GM23248 (cell line): ENCODE results near the gene CHST9. TPM values are rescaled to one million over a fixed set of nuclear protein-coding genes. Genes with fewer than 3 reads are reported as not detected.

Experiments used
- DNase-seq: peaks from one replicate; pipeline ENCODE4 v3.0.0-alpha.2; 2015
- H2AFZ ChIP-seq: fragments of 200-600 bp; sonication (generic); 2 replicates; pipeline ENCODE4 v1.6.1; 2016; ENCODE audit warnings: antibody characterized with exemption
- H3F3A ChIP-seq: fragments of 200-600 bp; sonication (generic); 2 replicates; pipeline ENCODE4 v1.6.1; 2016; ENCODE audit warnings: mild to moderate bottlenecking, antibody characterized with exemption, mixed run types; ENCODE audit not compliant: insufficient read depth
- H3K27ac ChIP-seq: fragments of 200-600 bp; sonication (generic); 2 replicates; pipeline ENCODE4 v1.5.1; 2016; ENCODE audit warnings: mild to moderate bottlenecking
- H3K27me3 ChIP-seq: fragments of 200-600 bp; sonication (generic); replicated peaks from 2 replicates; pipeline ENCODE4 v1.6.1; 2016; ENCODE audit warnings: mild to moderate bottlenecking; ENCODE audit not compliant: insufficient read depth
- H3K36me3 ChIP-seq: fragments of 200-600 bp; sonication (generic); 2 replicates; pipeline ENCODE4 v1.6.1; 2016; ENCODE audit warnings: low read depth, mild to moderate bottlenecking
- H3K4me1 ChIP-seq: fragments of 200-600 bp; sonication (generic); 2 replicates; pipeline ENCODE4 v1.6.1; 2016; ENCODE audit warnings: mild to moderate bottlenecking; ENCODE audit not compliant: insufficient read depth
- H3K4me2 ChIP-seq: fragments of 200-600 bp; sonication (generic); one replicate; pipeline ENCODE4 v1.6.1; 2016; ENCODE audit warnings: mild to moderate bottlenecking; ENCODE audit not compliant: unreplicated experiment
- H3K4me3 ChIP-seq: fragments of 200-600 bp; sonication (generic); 2 replicates; pipeline ENCODE4 v1.5.1; 2016; ENCODE audit warnings: mild to moderate bottlenecking
- H3K79me2 ChIP-seq: fragments of 200-600 bp; sonication (generic); 2 replicates; pipeline ENCODE4 v1.6.1; 2016; ENCODE audit warnings: mild to moderate bottlenecking; ENCODE audit not compliant: insufficient read depth
- H3K9ac ChIP-seq: fragments of 200-600 bp; sonication (generic); 2 replicates; pipeline ENCODE4 v1.6.1; 2016; ENCODE audit warnings: mild to moderate bottlenecking
- H3K9me2 ChIP-seq: fragments of 200-600 bp; sonication (generic); 2 replicates; pipeline ENCODE4 v1.6.1; 2016; ENCODE audit warnings: mixed run types, mild to moderate bottlenecking, moderate library complexity; ENCODE audit not compliant: insufficient read depth
- H3K9me3 ChIP-seq: fragments of 200-600 bp; sonication (generic); one replicate; pipeline ENCODE4 v1.6.1; 2017; ENCODE audit warnings: low read depth
- H4K20me1 ChIP-seq: fragments of 200-600 bp; sonication (generic); 2 replicates; pipeline ENCODE4 v1.6.0; 2016; ENCODE audit not compliant: insufficient read depth
- EZH2 ChIP-seq: fragments of 200-600 bp; sonication (generic); IDR thresholded peaks from 2 replicates; pipeline ENCODE4 v1.6.1; 2018; ENCODE audit warnings: antibody characterized with exemption, mild to moderate bottlenecking; ENCODE audit not compliant: insufficient read depth, poor library complexity, severe bottlenecking
- EZH2phosphoT487 ChIP-seq: fragments of 200-600 bp; sonication (generic); IDR thresholded peaks from 2 replicates; pipeline ENCODE4 v1.6.1; 2018; ENCODE audit warnings: antibody characterized with exemption, moderate library complexity, mild to moderate bottlenecking, low read depth; ENCODE audit not compliant: insufficient read depth
- WGBS, 2 experiments: methylation state at CpG; one replicate each; pipeline ENCODE4 v1.1.6; 2015 to 2017; ENCODE audit warnings: low lambda C conversion rate in 2 of 2, low coverage in 1 of 2; ENCODE audit errors: missing lambda C conversion rate in 2 of 2; 5-methylcytosine and 5-hydroxymethylcytosine counted together
- in situ Hi-C: fragments of 300-500 bp; cut with MboI; formaldehyde crosslinking; loops from 2 replicates; pipeline ENCODE4 v1.15.0; 2020
- polyA plus RNA-seq: library from polyadenylated mRNA; unstranded; fragments of >200 nt; fragmentation: Nextera tagmentation; extraction: Ambion mirVana; gene quantifications from 2 replicates; pipeline ENCODE4 v1.2.1, GENCODE V29; 2016
- total RNA-seq: library from RNA; depleted of rRNA; stranded (reverse); fragments of >200 nt; shearing (Covaris generic); gene quantifications from 2 replicates; pipeline ENCODE4 v1.2.3, GENCODE V29; 2014

The CHST9 gene
- total and polyA plus RNA-seq, 2 experiments from 2014 or later = not detected

GRCh38 chr18:26960911-26961310 lies 224.2 kb downstream of the CHST9 start:
- Histone ChIP-seq H4K20me1 (no peaks in the 10 kb centered on the region), H3K4me1 (no peaks in the 10 kb centered on the region), H3F3A (no peaks in the 10 kb centered on the region), H3K4me2 (no peak overlapping the region), H3K4me3 (no peak overlapping the region), H3K36me3 (no peaks in the 10 kb centered on the region), H3K9me3 (no peaks in the 10 kb centered on the region), H2AFZ (no peak overlapping the region), H3K79me2 (no peaks in the 10 kb centered on the region), H3K9me2 (no peaks in the 10 kb centered on the region), H3K27ac (no peak overlapping the region), H3K27me3 (no peaks in the 10 kb centered on the region), H3K9ac (no peak overlapping the region)
- peak; percentile 13 for DNase-seq
- TF ChIP-seq EZH2phosphoT487 = no peak
- TF ChIP-seq EZH2 = no peak
- WGBS, 2 experiments = 29 to 34% methylated on average over 4 of the region's 4 CpGs
- in situ Hi-C loops = no loop called here

GRCh38 chr18:26956863-26957262 lies 228.2 kb downstream of the CHST9 start:
- 17 to 19% methylated on average over 4 of the region's 4 CpGs for WGBS, 2 experiments
- H3K4me1 ChIP-seq = no peaks in the 10 kb centered on the region

GRCh38 chr18:26948703-26949102 lies 236.4 kb downstream of the CHST9 start:
- Histone ChIP-seq H3K9me3 (no peaks in the 10 kb centered on the region), H3K4me1 (no peaks in the 10 kb centered on the region), H3K36me3 (no peaks in the 10 kb centered on the region), H3K27me3 (no peaks in the 10 kb centered on the region), H3K4me2 (no peak overlapping the region), H3K27ac (no peak overlapping the region), H3K4me3 (no peak overlapping the region), H3F3A (no peaks in the 10 kb centered on the region), H3K79me2 (no peaks in the 10 kb centered on the region), H4K20me1 (no peaks in the 10 kb centered on the region), H3K9ac (no peak overlapping the region), H2AFZ (no peak overlapping the region), H3K9me2 (no peaks in the 10 kb centered on the region)
- in situ Hi-C loops = no loop called here
- 67 to 70% methylated on average over 4 of the region's 4 CpGs for WGBS, 2 experiments
- no peak for TF ChIP-seq EZH2phosphoT487
- TF ChIP-seq EZH2 = no peak
- DNase-seq = no peak

More at GRCh38 chr18:26956863-26957262, 228.2 kb downstream of the CHST9 start:
- no peaks in the 10 kb centered on the region for H3K36me3 ChIP-seq
- TF ChIP-seq EZH2phosphoT487 (no peak), EZH2 (no peak)
- H3K9ac ChIP-seq = no peak overlapping the region
- in situ Hi-C loops = no loop called here
- no peak overlapping the region for H3K27ac ChIP-seq
- H3K4me2 ChIP-seq = no peak overlapping the region
- DNase-seq = no peak
- no peaks in the 10 kb centered on the region for H3K27me3 ChIP-seq
- no peak overlapping the region for H3K4me3 ChIP-seq
- no peak overlapping the region for H2AFZ ChIP-seq
- no peaks in the 10 kb centered on the region for H3K9me3 ChIP-seq
- no peaks in the 10 kb centered on the region for H4K20me1 ChIP-seq
- H3K79me2 ChIP-seq = no peaks in the 10 kb centered on the region
- H3F3A ChIP-seq = no peaks in the 10 kb centered on the region
- no peaks in the 10 kb centered on the region for H3K9me2 ChIP-seq

GRCh38 chr18:26943906-26944305 lies 241.2 kb downstream of the CHST9 start:
- Histone ChIP-seq H3K9me2 (no peaks in the 10 kb centered on the region), H4K20me1 (no peaks in the 10 kb centered on the region), H3K4me1 (no peaks in the 10 kb centered on the region), H3K36me3 (no peaks in the 10 kb centered on the region), H3K27ac (no peak overlapping the region), H3K9ac (no peak overlapping the region), H3K27me3 (no peaks in the 10 kb centered on the region), H3K4me3 (no peak overlapping the region), H3K4me2 (no peak overlapping the region), H3F3A (no peaks in the 10 kb centered on the region), H2AFZ (no peak overlapping the region), H3K9me3 (no peaks in the 10 kb centered on the region), H3K79me2 (no peaks in the 10 kb centered on the region)
- no peak for DNase-seq
- in situ Hi-C loops = no loop called here
- TF ChIP-seq EZH2phosphoT487 = no peak
- no peak for TF ChIP-seq EZH2
- 44 to 51% methylated on average over 3 of the region's 3 CpGs for WGBS, 2 experiments

GRCh38 chr18:26941584-26941983 lies 243.5 kb downstream of the CHST9 start:
- Histone ChIP-seq H3K4me3 (no peak overlapping the region), H3K9me3 (no peaks in the 10 kb centered on the region), H3F3A (no peaks in the 10 kb centered on the region), H3K27ac (no peak overlapping the region), H2AFZ (no peak overlapping the region), H3K27me3 (no peaks in the 10 kb centered on the region), H3K9ac (no peak overlapping the region), H3K4me2 (no peak overlapping the region), H3K9me2 (no peaks in the 10 kb centered on the region), H3K4me1 (no peaks in the 10 kb centered on the region), H3K79me2 (no peaks in the 10 kb centered on the region), H3K36me3 (no peaks in the 10 kb centered on the region), H4K20me1 (no peaks in the 10 kb centered on the region)
- in situ Hi-C loops = no loop called here
- 8 to 13% methylated on average over 6 of the region's 6 CpGs for WGBS, 2 experiments
- no peak for DNase-seq
- TF ChIP-seq EZH2 (no peak), EZH2phosphoT487 (no peak)
